ENCODE data around the gene NTRK2.

DNA sequence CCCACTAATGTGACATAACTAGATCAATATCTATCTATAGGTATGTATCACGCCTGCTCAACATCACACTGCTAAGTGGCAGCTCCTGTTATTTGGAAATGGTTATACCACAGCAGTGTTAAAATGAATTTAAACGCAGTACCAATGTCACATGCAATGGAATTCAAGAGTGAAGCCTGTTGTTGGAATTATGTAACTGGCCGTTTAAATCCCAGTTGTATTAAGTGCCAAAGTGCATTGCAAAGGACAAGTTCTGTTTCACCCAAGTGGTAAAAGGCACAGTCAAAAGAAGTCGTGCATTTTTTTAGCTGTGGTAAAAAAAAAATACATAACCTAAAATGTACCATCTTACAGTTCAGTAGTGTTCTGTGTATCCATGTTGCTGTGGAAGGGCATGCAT is 4.3 kb downstream of the NTRK2 start:
- TF ChIP-seq SP1 (IDR thresholded peaks at IDR 0.05) (no peak), FOXA1 (IDR thresholded peaks at IDR 0.05) (no peak), ELF4 (IDR thresholded peaks at IDR 0.05) (no peak), ZNF384 (IDR thresholded peaks at IDR 0.05) (no peak), BHLHE40 (IDR thresholded peaks at IDR 0.05; ENCODE audit: borderline replicate concordance) (no peak), SUZ12 (IDR thresholded peaks at IDR 0.05) (no peak), L3MBTL2 (conservative IDR thresholded peaks at IDR 0.05) (no peak), FOXM1 (IDR thresholded peaks at IDR 0.05; ENCODE audit: borderline replicate concordance) (no peak), LEF1 (IDR thresholded peaks at IDR 0.05; ENCODE audit: borderline replicate concordance) (no peak), TARDBP (IDR thresholded peaks at IDR 0.05) (no peak), ARNT (IDR thresholded peaks at IDR 0.05) (no peak), HDGF (IDR thresholded peaks at IDR 0.05; ENCODE audit: borderline replicate concordance) (no peak)
- TF ChIP-seq, protein P1, sequence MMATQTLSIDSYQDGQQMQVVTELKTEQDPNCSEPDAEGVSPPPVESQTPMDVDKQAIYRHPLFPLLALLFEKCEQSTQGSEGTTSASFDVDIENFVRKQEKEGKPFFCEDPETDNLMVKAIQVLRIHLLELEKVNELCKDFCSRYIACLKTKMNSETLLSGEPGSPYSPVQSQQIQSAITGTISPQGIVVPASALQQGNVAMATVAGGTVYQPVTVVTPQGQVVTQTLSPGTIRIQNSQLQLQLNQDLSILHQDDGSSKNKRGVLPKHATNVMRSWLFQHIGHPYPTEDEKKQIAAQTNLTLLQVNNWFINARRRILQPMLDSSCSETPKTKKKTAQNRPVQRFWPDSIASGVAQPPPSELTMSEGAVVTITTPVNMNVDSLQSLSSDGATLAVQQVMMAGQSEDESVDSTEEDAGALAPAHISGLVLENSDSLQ (IDR thresholded peaks at IDR 0.05) = no peak

All from HEK293T (cell line).